Measurements from ENCODE around the gene TRIM28. TPM values are rescaled to one million over a fixed set of nuclear protein-coding genes. Genes with fewer than 3 reads are reported as not detected.

TRIM28 gene
- polyA plus RNA-seq, 1 experiment = 476 TPM

DNA sequence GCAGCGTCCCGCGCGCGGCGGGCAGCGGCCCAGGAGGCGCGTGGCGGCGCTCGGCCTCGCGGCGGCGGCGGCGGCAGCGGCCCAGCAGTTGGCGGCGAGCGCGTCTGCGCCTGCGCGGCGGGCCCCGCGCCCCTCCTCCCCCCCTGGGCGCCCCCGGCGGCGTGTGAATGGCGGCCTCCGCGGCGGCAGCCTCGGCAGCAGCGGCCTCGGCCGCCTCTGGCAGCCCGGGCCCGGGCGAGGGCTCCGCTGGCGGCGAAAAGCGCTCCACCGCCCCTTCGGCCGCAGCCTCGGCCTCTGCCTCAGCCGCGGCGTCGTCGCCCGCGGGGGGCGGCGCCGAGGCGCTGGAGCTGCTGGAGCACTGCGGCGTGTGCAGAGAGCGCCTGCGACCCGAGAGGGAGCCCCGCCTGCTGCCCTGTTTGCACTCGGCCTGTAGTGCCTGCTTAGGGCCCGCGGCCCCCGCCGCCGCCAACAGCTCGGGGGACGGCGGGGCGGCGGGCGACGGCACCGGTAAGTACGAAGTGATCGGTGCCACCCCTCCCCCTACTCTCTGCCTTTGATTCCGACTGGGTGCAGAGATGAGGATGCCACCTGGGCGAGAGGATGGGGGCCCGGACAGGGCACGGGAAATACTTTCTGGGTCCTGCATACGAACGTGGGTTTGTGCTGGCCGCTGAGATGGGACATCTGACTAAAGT is 874 bp downstream of the TRIM28 start:
- CTCF ChIA-PET = interaction anchor here (3.3 kb wide), 1 partner anchor 25 kb away, joined by 19 read pairs; the partner anchor contains the start of gene ZBTB45
- H3K4me3 ChIP-seq (ENCODE audit: low read depth, low read length) = peak overlapping the region; percentile 96
- POLR2A ChIA-PET = interaction anchor here (0.9 to 1.4 kb wide), 4 partner anchors 9 to 25 kb away, joined by 3 to 10 read pairs (median 8); partner anchors contain the start of genes CHMP2A and ZBTB45
- H3K36me3 ChIP-seq (ENCODE audit: control insufficient read depth, insufficient read depth, low read length) = peaks cover 28% of the 10 kb centered on the region
- H3K27me3 ChIP-seq (ENCODE audit: control insufficient read depth, insufficient read depth, low read length) = peaks cover 4% of the 10 kb centered on the region
- TF ChIP-seq, protein P1, sequence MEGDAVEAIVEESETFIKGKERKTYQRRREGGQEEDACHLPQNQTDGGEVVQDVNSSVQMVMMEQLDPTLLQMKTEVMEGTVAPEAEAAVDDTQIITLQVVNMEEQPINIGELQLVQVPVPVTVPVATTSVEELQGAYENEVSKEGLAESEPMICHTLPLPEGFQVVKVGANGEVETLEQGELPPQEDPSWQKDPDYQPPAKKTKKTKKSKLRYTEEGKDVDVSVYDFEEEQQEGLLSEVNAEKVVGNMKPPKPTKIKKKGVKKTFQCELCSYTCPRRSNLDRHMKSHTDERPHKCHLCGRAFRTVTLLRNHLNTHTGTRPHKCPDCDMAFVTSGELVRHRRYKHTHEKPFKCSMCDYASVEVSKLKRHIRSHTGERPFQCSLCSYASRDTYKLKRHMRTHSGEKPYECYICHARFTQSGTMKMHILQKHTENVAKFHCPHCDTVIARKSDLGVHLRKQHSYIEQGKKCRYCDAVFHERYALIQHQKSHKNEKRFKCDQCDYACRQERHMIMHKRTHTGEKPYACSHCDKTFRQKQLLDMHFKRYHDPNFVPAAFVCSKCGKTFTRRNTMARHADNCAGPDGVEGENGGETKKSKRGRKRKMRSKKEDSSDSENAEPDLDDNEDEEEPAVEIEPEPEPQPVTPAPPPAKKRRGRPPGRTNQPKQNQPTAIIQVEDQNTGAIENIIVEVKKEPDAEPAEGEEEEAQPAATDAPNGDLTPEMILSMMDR (IDR thresholded peaks at IDR 0.05; ENCODE audit: insufficient read depth, low read depth, low read length) = no peak
- DNase-seq (ENCODE audit: low read depth) = no peak

DNA sequence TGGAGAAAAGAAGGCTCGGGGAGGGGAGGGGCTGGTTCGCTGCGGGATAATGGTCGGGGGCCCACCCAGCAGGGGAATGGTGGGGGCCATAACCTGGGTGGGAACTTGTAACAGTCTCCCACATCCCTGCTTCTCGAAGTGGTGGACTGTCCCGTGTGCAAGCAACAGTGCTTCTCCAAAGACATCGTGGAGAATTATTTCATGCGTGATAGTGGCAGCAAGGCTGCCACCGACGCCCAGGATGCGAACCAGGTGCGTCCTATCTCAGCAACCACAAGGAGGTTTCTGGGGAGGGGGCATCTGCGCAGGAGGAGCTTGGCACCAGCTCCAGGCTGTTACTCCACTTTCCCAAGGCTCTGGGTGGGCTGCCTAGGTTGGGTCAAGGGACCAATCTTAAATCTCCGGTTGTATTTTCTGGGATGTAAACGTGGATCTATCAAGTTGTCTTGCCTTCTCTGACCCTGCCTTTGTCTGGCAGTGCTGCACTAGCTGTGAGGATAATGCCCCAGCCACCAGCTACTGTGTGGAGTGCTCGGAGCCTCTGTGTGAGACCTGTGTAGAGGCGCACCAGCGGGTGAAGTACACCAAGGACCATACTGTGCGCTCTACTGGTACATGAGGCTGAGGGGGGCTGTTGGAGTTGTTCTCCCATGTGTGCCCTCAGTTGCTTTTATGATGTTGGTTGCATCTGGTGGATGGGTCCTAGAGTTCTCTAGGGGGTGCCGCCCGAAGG is 1.6 kb downstream of the TRIM28 start:
- peaks cover 1% of the 10 kb centered on the region for H3K27me3 ChIP-seq (ENCODE audit: control insufficient read depth, insufficient read depth, low read length)
- TF ChIP-seq, protein P1 (IDR thresholded peaks at IDR 0.05; ENCODE audit: insufficient read depth, low read depth, low read length) = no peak
- peaks cover 35% of the 10 kb centered on the region for H3K36me3 ChIP-seq (ENCODE audit: control insufficient read depth, insufficient read depth, low read length)
- H3K4me3 ChIP-seq (ENCODE audit: low read depth, low read length) = peak overlapping the region; percentile 96
- CTCF ChIA-PET = interaction anchor here (3.3 kb wide), 1 partner anchor 26 kb away, joined by 19 read pairs; the partner anchor contains the start of gene ZBTB45
- POLR2A ChIA-PET = interaction anchor here (0.9 to 1.4 kb wide), 2 partner anchors 9 to 14 kb away, joined by 3 to 8 read pairs; partner anchors contain the start of gene CHMP2A
- DNase-seq (ENCODE audit: low read depth) = no peak

DNA sequence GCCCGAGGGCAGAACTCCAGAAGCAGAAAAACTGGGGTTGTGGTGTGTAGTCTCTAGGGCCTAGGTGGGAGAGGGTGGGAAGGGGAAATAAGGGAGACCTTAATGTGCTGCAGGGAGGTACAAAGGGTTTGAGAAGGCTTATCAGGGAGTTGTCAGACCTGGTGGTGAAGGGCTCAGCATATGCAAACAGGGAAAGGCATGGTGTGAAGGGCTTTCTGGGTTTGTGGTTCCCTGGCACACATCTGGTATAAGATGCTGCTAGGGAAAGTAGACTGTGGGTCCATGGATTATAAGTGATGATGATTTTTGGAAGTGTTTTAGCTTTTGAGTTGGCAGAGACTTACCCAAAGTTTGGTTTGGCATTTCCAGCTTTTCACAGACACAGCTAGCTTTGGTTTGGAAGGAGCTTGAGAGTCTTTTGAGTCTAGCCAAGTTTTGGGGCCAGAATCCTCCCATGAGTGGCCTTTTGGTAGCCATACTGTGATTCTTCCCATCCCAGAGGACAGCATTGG is 2.2 kb downstream of the TRIM28 start:
- ChIA-PET POLR2A (no interaction called here), CTCF (interaction anchor here (0.6 to 3.3 kb wide), 2 partner anchors 27 to 249 kb away, joined by 3 to 19 read pairs; partner anchors contain the start of gene ZBTB45)
- Histone ChIP-seq H3K4me3 (ENCODE audit: low read depth, low read length) (peak overlapping the region; percentile 96), H3K27me3 (ENCODE audit: control insufficient read depth, insufficient read depth, low read length) (no peaks in the 10 kb centered on the region), H3K36me3 (ENCODE audit: control insufficient read depth, insufficient read depth, low read length) (peaks cover 41% of the 10 kb centered on the region)
- TF ChIP-seq, protein P1 (IDR thresholded peaks at IDR 0.05; ENCODE audit: insufficient read depth, low read depth, low read length) = no peak
- DNase-seq (ENCODE audit: low read depth) = no peak

DNA sequence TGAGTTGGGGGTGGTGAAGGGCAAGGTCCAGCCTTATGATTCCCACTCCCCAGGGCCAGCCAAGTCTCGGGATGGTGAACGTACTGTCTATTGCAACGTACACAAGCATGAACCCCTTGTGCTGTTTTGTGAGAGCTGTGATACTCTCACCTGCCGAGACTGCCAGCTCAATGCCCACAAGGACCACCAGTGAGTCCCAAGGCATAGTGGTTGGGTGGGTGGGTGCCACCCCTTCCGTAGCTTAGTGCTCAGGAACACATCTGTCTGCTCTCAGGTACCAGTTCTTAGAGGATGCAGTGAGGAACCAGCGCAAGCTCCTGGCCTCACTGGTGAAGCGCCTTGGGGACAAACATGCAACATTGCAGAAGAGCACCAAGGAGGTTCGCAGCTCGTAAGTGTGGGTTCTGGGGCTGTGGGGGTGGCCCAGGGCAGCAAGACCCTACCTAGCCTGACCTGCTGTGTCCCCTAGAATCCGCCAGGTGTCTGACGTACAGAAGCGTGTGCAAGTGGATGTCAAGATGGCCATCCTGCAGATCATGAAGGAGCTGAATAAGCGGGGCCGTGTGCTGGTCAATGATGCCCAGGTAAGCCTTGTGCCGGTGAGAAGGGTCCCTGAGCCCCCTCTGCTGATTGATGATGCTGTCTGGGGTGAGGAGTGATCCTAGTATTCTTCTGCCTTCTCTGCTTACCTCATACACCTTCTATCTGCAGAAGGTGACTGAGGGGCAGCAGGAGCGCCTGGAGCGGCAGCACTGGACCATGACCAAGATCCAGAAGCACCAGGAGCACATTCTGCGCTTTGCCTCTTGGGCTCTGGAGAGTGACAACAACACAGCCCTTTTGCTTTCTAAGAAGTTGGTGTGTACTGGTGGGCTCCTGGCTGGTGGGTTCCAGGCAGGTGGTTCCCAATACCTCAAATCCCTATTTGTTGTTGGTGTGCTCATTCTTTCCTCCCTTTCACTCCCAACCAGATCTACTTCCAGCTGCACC is 3.8 kb downstream of the TRIM28 start:
- DNase-seq (ENCODE audit: low read depth) = no peak
- Histone ChIP-seq H3K36me3 (ENCODE audit: control insufficient read depth, insufficient read depth, low read length) (peaks cover 53% of the 10 kb centered on the region), H3K27me3 (ENCODE audit: control insufficient read depth, insufficient read depth, low read length) (no peaks in the 10 kb centered on the region), H3K4me3 (ENCODE audit: low read depth, low read length) (no peak overlapping the region)
- TF ChIP-seq, protein P1 (IDR thresholded peaks at IDR 0.05; ENCODE audit: insufficient read depth, low read depth, low read length) = no peak
- ChIA-PET CTCF (interaction anchor here (1.1 kb wide), 1 partner anchor 28 kb away, joined by 4 read pairs; the partner anchor contains the start of gene ZBTB45), POLR2A (no interaction called here)

Data from BJ (cell line).